ENCODE data around the gene NEB.

The NEB gene

DNA sequence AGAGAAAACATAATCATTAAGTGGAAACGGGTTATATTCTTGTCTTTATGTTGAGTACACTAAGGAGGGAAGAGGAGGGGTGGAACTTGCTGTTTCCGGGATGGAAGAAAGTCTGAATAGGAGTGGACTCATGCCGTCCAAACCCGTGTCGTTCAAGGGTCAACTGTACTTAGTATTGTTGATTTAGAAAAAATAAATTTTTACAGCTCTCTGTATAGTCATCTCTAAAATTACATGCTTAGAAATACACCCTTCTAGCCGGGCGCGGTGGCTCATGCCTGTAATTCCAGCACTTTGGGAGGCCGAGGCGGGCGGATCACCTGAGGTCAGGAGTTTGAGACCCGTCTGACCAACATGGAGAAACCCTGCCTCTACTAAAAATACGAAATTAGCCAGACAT, 295.1 kb downstream of the NEB start:
- no peak for DNase-seq

- DNase-seq = no peak
Observed at GRCh38 chr2:151438506-151438905, 295.8 kb downstream of the NEB start.

DNA sequence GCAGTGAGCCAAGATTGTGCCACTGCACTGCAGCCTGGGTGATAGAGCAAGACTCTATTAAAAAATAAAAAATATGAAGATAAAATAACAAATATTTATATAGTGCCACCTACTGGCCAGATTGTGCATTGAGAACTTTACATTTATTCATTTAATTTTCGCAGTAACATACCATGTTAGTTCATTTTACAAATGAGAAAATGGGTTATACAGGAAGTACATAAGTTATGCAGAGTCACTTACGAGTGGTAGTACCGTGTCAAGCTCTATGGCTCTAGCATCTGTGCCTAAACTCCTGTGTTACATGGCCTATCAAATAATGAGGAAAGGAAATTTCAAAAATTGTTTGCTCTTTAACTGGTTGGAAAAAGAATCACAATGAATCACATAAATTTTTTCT, 296.6 kb downstream of the NEB start:
- no peak for DNase-seq
